H9 (cell line): Measurements from ENCODE around the gene LRRK1. TPM values are rescaled to one million over a fixed set of nuclear protein-coding genes. Genes with fewer than 3 reads are reported as not detected.

Experiments used
- DNase-seq: peaks from one replicate; pipeline ENCODE4 v3.0.0-alpha.2; 2017
- H2AFZ ChIP-seq: one replicate; pipeline ENCODE4 v1.6.1; 2013; ENCODE audit warnings: mild to moderate bottlenecking, low read length, control low read depth, moderate library complexity
- H2AK5ac ChIP-seq: 2 replicates; pipeline ENCODE4 v1.6.1; 2013; ENCODE audit warnings: low read length, control low read depth, mixed read lengths; ENCODE audit not compliant: insufficient read length
- H2BK120ac ChIP-seq: one replicate; pipeline ENCODE4 v1.6.1; 2013; ENCODE audit warnings: low read depth, mild to moderate bottlenecking, low read length, control low read depth, inconsistent platforms; ENCODE audit not compliant: poor library complexity, severe bottlenecking
- H2BK12ac ChIP-seq: 2 replicates; pipeline ENCODE4 v1.6.1; 2013; ENCODE audit warnings: low read length, control low read depth, mixed read lengths, low read depth; ENCODE audit not compliant: insufficient read length
- H2BK15ac ChIP-seq: 2 replicates; pipeline ENCODE4 v1.6.1; 2013; ENCODE audit warnings: low read depth, low read length, control low read depth
- H2BK20ac ChIP-seq: one replicate; pipeline ENCODE4 v1.6.1; 2013; ENCODE audit warnings: low read depth, mild to moderate bottlenecking, low read length, control low read depth, inconsistent platforms; ENCODE audit not compliant: poor library complexity, severe bottlenecking
- H2BK5ac ChIP-seq: 2 replicates; pipeline ENCODE4 v1.6.1; 2013; ENCODE audit warnings: low read length, control low read depth, mixed read lengths; ENCODE audit not compliant: insufficient read length
- H3K14ac ChIP-seq: 2 replicates; pipeline ENCODE4 v1.6.1; 2013; ENCODE audit warnings: low read length, control low read depth; ENCODE audit not compliant: insufficient read depth
- H3K18ac ChIP-seq: 2 replicates; pipeline ENCODE4 v1.6.1; 2013; ENCODE audit warnings: low read depth, mild to moderate bottlenecking, mixed read lengths, low read length, control low read depth; ENCODE audit not compliant: insufficient read length
- H3K23ac ChIP-seq: 2 replicates; pipeline ENCODE4 v1.6.1; 2013; ENCODE audit warnings: low read length, control low read depth, mixed read lengths, low read depth; ENCODE audit not compliant: insufficient read length
- H3K23me2 ChIP-seq: 2 replicates; pipeline ENCODE4 v1.6.1; 2013; ENCODE audit warnings: low read depth, mild to moderate bottlenecking, mixed read lengths, low read length, control low read depth; ENCODE audit not compliant: insufficient read length, poor library complexity, severe bottlenecking
- H3K27ac ChIP-seq: 2 replicates; pipeline ENCODE4 v1.5.1; 2013; ENCODE audit warnings: low read length, control low read depth, mixed read lengths, low read depth; ENCODE audit not compliant: insufficient read length
- H3K27me3 ChIP-seq: 2 replicates; pipeline ENCODE4 v1.6.1; 2013; ENCODE audit warnings: low read length, control low read depth, inconsistent platforms; ENCODE audit not compliant: insufficient read depth
- H3K4ac ChIP-seq: 2 replicates; pipeline ENCODE4 v1.6.1; 2013; ENCODE audit warnings: low read depth, mild to moderate bottlenecking, control low read depth, inconsistent platforms, low read length, moderate library complexity
- H3K4me1 ChIP-seq: 2 replicates; pipeline ENCODE4 v1.6.1; 2013; ENCODE audit warnings: low read length, control low read depth, inconsistent platforms; ENCODE audit not compliant: insufficient read depth
- H3K4me2 ChIP-seq: 2 replicates; pipeline ENCODE4 v1.6.1; 2013; ENCODE audit warnings: low read length, control low read depth, mixed read lengths; ENCODE audit not compliant: insufficient read length, insufficient read depth
- H3K56ac ChIP-seq: 2 replicates; pipeline ENCODE4 v1.6.1; 2013; ENCODE audit warnings: low read depth, mild to moderate bottlenecking, mixed read lengths, low read length, control low read depth; ENCODE audit not compliant: insufficient read length
- H3K79me1 ChIP-seq: 2 replicates; pipeline ENCODE4 v1.6.1; 2013; ENCODE audit warnings: low read depth, mild to moderate bottlenecking, moderate library complexity, low read length, control low read depth, inconsistent platforms; ENCODE audit not compliant: insufficient read depth, poor library complexity, severe bottlenecking
- H3K79me2 ChIP-seq: 2 replicates; pipeline ENCODE4 v1.6.1; 2013; ENCODE audit warnings: low read length, control low read depth, inconsistent platforms; ENCODE audit not compliant: insufficient read depth
- H3K9ac ChIP-seq: 2 replicates; pipeline ENCODE4 v1.6.1; 2013; ENCODE audit warnings: low read length, control low read depth, mixed read lengths; ENCODE audit not compliant: insufficient read length; ENCODE audit errors: extremely low read depth
- H3K9me3 ChIP-seq: one replicate; pipeline ENCODE4 v1.6.1; 2013; ENCODE audit warnings: low read depth, low read length, inconsistent platforms; ENCODE audit not compliant: control insufficient read depth
- H3T11ph ChIP-seq: one replicate; pipeline ENCODE4 v1.6.1; 2013; ENCODE audit warnings: mild to moderate bottlenecking, low read length, control low read depth, inconsistent platforms
- H4K20me1 ChIP-seq: one replicate; pipeline ENCODE4 v1.6.1; 2013; ENCODE audit not compliant: control insufficient read depth, insufficient read length, insufficient read depth
- H4K5ac ChIP-seq: 2 replicates; pipeline ENCODE4 v1.6.1; 2013; ENCODE audit warnings: low read depth, mild to moderate bottlenecking, mixed read lengths, low read length, control low read depth; ENCODE audit not compliant: insufficient read length
- H4K8ac ChIP-seq: replicated peaks from 2 replicates; pipeline ENCODE4 v1.6.1; 2013; ENCODE audit warnings: low read length, control low read depth, mixed read lengths, low read depth; ENCODE audit not compliant: insufficient read length
- H4K91ac ChIP-seq: 2 replicates; pipeline ENCODE4 v1.6.1; 2013; ENCODE audit warnings: low read depth, mild to moderate bottlenecking, moderate library complexity, mixed read lengths, low read length, control low read depth; ENCODE audit not compliant: insufficient read length
- H3K27ac Mint-ChIP-seq, 3 experiments: 2 replicates in 2 of 3; 3 replicates in 1 of 3; pipeline ENCODE4 v1.8.0; 2020 to 2021; ENCODE audit warnings: mixed read lengths in 3 of 3, mild to moderate bottlenecking in 1 of 3, moderate library complexity in 1 of 3
- H3K27me3 Mint-ChIP-seq: 2 replicates; pipeline ENCODE4 v1.8.0; 2021; ENCODE audit warnings: low read depth, mild to moderate bottlenecking, moderate library complexity, mixed read lengths
- H3K36me3 Mint-ChIP-seq, 3 experiments: 2 replicates in 2 of 3; 3 replicates in 1 of 3; pipeline ENCODE4 v1.8.0; 2020 to 2021; ENCODE audit warnings: low read depth in 3 of 3, mixed read lengths in 3 of 3; ENCODE audit not compliant: insufficient read depth in 1 of 3
- H3K4me1 Mint-ChIP-seq, 2 experiments: 2 replicates each; pipeline ENCODE4 v1.8.0; 2020; ENCODE audit warnings: mixed read lengths in 2 of 2
- H3K4me3 Mint-ChIP-seq, 2 experiments: 2 replicates in 1 of 2; 3 replicates in 1 of 2; pipeline ENCODE4 v1.8.0; 2020 to 2021; ENCODE audit warnings: mild to moderate bottlenecking in 2 of 2, mixed read lengths in 2 of 2, moderate library complexity in 1 of 2
- H3K9me3 Mint-ChIP-seq, 2 experiments: 2 replicates in 1 of 2; 3 replicates in 1 of 2; pipeline ENCODE4 v1.8.0; 2020; ENCODE audit warnings: mild to moderate bottlenecking in 2 of 2, mixed read lengths in 2 of 2, moderate library complexity in 1 of 2
- WGBS: extraction: QIAGEN DNeasy Blood & Tissue Kit; methylation state at CpG from one replicate; pipeline ENCODE4 v1.1.7; 2013; ENCODE audit warnings: missing lambda C conversion rate, low lambda C conversion rate, mixed read lengths; ENCODE audit not compliant: insufficient read length; ENCODE audit errors: extremely low coverage; 5-methylcytosine and 5-hydroxymethylcytosine counted together
- total RNA-seq: library from RNA; stranded (reverse); gene quantifications from 2 replicates; pipeline ENCODE4 v1.2.1, GENCODE V29; 2021
- TF ChIP-seq, protein P1 (sequence below): fragments of 200-600 bp; sonication (generic); conservative IDR thresholded peaks from 3 replicates; pipeline ENCODE4 v1.8.0; 2021; ENCODE audit warnings: antibody characterized with exemption, mild to moderate bottlenecking

Gene LRRK1
- total RNA-seq, 1 experiment from 2014 or later: 4.0 TPM

DNA sequence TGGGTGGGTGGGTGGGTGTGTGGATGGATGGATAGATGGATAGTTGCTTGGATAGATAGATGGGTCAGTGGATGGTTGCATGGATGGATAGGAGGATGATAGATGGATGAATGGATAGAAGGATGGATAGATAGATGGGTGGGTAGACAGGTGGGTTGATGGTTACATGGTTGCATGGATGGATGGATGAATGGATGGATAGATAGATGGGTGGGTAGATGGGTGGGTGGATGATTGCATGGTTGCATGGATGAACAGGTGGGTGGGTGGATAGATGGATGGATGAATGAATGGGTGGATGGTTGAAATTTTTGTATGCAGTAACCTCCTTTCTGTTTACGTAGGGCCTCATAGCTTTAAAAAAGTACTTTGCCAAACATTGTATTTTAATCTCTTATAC is 79.5 kb downstream of the LRRK1 start:
- peaks cover 20 to 31% of the 10 kb centered on the region in 2 experiments for H3K4me1 Mint-ChIP-seq
- H3K4me1 ChIP-seq: peaks cover 6% of the 10 kb centered on the region
- no peak overlapping the region for H3K56ac ChIP-seq
- no peak overlapping the region for H3K14ac ChIP-seq
- H4K91ac ChIP-seq: no peak overlapping the region
- WGBS: no CpG with 5 or more reads among the region's 1 CpG
- H3K36me3 Mint-ChIP-seq: no peaks in the 10 kb centered on the region; a peak in 1 of 7 replicates
- H3K23ac ChIP-seq: no peak overlapping the region
- peaks cover 9% of the 10 kb centered on the region for H3K27me3 Mint-ChIP-seq
- no peak overlapping the region for H2BK12ac ChIP-seq
- no peak overlapping the region for H3K27ac ChIP-seq
- H4K20me1 ChIP-seq: no peaks in the 10 kb centered on the region
- no peak overlapping the region for H3K27ac Mint-ChIP-seq
- H2AK5ac ChIP-seq: no peak overlapping the region
- no peaks in the 10 kb centered on the region for H3K27me3 ChIP-seq
- H2BK5ac ChIP-seq: no peak overlapping the region
- H3K18ac ChIP-seq: no peak overlapping the region
- TF ChIP-seq, protein P1, sequence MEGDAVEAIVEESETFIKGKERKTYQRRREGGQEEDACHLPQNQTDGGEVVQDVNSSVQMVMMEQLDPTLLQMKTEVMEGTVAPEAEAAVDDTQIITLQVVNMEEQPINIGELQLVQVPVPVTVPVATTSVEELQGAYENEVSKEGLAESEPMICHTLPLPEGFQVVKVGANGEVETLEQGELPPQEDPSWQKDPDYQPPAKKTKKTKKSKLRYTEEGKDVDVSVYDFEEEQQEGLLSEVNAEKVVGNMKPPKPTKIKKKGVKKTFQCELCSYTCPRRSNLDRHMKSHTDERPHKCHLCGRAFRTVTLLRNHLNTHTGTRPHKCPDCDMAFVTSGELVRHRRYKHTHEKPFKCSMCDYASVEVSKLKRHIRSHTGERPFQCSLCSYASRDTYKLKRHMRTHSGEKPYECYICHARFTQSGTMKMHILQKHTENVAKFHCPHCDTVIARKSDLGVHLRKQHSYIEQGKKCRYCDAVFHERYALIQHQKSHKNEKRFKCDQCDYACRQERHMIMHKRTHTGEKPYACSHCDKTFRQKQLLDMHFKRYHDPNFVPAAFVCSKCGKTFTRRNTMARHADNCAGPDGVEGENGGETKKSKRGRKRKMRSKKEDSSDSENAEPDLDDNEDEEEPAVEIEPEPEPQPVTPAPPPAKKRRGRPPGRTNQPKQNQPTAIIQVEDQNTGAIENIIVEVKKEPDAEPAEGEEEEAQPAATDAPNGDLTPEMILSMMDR: no peak
- no peak overlapping the region for H3K9ac ChIP-seq
- H3T11ph ChIP-seq: no peak overlapping the region
- H4K8ac ChIP-seq: no peak overlapping the region
- H3K23me2 ChIP-seq: no peaks in the 10 kb centered on the region
- H2BK20ac ChIP-seq: no peak overlapping the region
- DNase-seq: no peak
- H3K4me3 Mint-ChIP-seq: no peak overlapping the region
- no peaks in the 10 kb centered on the region for H3K79me2 ChIP-seq
- no peaks in the 10 kb centered on the region for H3K79me1 ChIP-seq
- H3K4ac ChIP-seq: no peak overlapping the region
- H4K5ac ChIP-seq: no peak overlapping the region
- no peaks in the 10 kb centered on the region; a peak in 1 of 5 replicates for H3K9me3 Mint-ChIP-seq
- H2BK15ac ChIP-seq: no peak overlapping the region
- H3K9me3 ChIP-seq: no peaks in the 10 kb centered on the region
- no peak overlapping the region for H3K4me2 ChIP-seq
- H2AFZ ChIP-seq: no peak overlapping the region
- H2BK120ac ChIP-seq: no peak overlapping the region
